ENCODE results near the gene DMRTC2. TPM values are rescaled to one million over a fixed set of nuclear protein-coding genes. Genes with fewer than 3 reads are reported as not detected.

DMRTC2 gene
- total and polyA plus RNA-seq, 8 donors: not detected

GRCh38 chr19:41801792-41802211, 43.0 kb upstream of the DMRTC2 start:
- intact Hi-C loops (cut with DNase I): no loop called here
- no peaks in the 10 kb centered on the region for H3K36me3 ChIP-seq
- H3K4me3 ChIP-seq: no peak overlapping the region
- no peaks in the 10 kb centered on the region for H3K4me1 ChIP-seq
- DNase-seq (no peak), ATAC-seq (peak in 2 of 4 donors; percentile 37 to 65), FAIRE-seq (no peak)
- H3K27me3 ChIP-seq: no peaks in the 10 kb centered on the region
- 61 to 62% methylated on average over 2 of the region's 2 CpGs for WGBS, 2 donors
- TF ChIP-seq, protein P1, sequence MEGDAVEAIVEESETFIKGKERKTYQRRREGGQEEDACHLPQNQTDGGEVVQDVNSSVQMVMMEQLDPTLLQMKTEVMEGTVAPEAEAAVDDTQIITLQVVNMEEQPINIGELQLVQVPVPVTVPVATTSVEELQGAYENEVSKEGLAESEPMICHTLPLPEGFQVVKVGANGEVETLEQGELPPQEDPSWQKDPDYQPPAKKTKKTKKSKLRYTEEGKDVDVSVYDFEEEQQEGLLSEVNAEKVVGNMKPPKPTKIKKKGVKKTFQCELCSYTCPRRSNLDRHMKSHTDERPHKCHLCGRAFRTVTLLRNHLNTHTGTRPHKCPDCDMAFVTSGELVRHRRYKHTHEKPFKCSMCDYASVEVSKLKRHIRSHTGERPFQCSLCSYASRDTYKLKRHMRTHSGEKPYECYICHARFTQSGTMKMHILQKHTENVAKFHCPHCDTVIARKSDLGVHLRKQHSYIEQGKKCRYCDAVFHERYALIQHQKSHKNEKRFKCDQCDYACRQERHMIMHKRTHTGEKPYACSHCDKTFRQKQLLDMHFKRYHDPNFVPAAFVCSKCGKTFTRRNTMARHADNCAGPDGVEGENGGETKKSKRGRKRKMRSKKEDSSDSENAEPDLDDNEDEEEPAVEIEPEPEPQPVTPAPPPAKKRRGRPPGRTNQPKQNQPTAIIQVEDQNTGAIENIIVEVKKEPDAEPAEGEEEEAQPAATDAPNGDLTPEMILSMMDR (IDR thresholded peaks at IDR 0.05): no peak
- H3K27ac ChIP-seq: peak overlapping the region in 2 of 4 donors; percentile 0 to 17
- no peaks in the 10 kb centered on the region for H3K9me3 ChIP-seq

DNA sequence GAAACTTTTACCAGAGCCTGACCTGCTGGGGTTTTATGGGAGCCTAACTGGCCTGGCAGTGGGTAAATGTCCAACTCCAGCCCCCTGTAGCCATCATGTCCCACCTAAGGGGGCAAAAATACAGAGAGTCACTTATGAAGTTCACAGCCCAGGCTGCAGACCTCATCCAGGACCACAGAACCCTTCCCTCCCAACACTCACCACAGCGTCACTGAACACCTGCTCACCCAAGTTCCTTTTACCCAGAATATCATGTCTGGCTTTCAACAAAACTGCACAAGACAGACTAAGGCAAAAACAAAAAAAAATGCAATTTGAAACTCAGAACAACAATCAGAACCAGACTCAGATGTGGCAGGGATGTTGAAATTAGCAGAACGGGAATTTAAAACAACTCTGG, 42.1 kb upstream of the DMRTC2 start:
- no peaks in the 10 kb centered on the region for H3K27me3 ChIP-seq
- TF ChIP-seq, protein P1 (IDR thresholded peaks at IDR 0.05): no peak
- H3K27ac ChIP-seq: no peak overlapping the region
- ATAC-seq: no peak
- FAIRE-seq: no peak
- H3K4me1 ChIP-seq: no peaks in the 10 kb centered on the region
- intact Hi-C loops (cut with DNase I): no loop called here
- H3K9me3 ChIP-seq: no peaks in the 10 kb centered on the region
- H3K4me3 ChIP-seq: no peak overlapping the region
- DNase-seq: no peak
- no peaks in the 10 kb centered on the region for H3K36me3 ChIP-seq
- 71 to 85% methylated on average over 2 of the region's 2 CpGs for WGBS, 2 donors

GRCh38 chr19:41804336-41804735, 40.5 kb upstream of the DMRTC2 start:
- TF ChIP-seq, protein P1 (IDR thresholded peaks at IDR 0.05): no peak
- FAIRE-seq (no peak), DNase-seq (no peak), ATAC-seq (no peak)
- intact Hi-C loops (cut with DNase I): no loop called here
- Histone ChIP-seq H3K4me3 (no peak overlapping the region), H3K27ac (no peak overlapping the region), H3K4me1 (no peaks in the 10 kb centered on the region), H3K36me3 (no peaks in the 10 kb centered on the region), H3K27me3 (no peaks in the 10 kb centered on the region), H3K9me3 (no peaks in the 10 kb centered on the region)
- 69 to 74% methylated on average over 3 of the region's 3 CpGs for WGBS, 2 donors

DNA sequence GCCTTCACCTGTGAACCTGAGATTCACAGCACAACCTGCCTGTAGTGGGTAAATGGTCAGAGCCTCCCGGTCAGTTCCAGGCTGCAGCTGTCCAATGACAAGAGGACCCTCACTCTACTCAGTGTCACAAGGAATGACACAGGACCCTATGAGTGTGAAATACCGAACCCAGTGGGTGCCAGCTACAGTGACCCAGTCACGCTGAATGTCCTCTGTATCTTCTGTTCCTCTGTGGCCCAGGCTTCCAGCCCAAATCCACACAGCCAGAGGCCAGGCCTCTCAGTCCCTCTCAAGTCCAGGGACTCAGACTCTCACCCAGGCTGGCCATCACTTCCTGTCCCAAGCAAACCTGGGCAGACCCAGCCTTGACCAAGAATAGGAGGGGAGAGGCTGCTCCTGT, 37.7 kb upstream of the DMRTC2 start:
- Histone ChIP-seq H3K4me1 (no peaks in the 10 kb centered on the region), H3K9me3 (no peaks in the 10 kb centered on the region), H3K4me3 (no peak overlapping the region), H3K27ac (no peak overlapping the region), H3K27me3 (no peaks in the 10 kb centered on the region), H3K36me3 (no peaks in the 10 kb centered on the region)
- DNase-seq: no peak
- intact Hi-C loops (cut with DNase I): no loop called here
- TF ChIP-seq, protein P1 (IDR thresholded peaks at IDR 0.05): no peak
- 69 to 85% methylated on average over 3 of the region's 3 CpGs for WGBS, 2 donors
- no peak for ATAC-seq
- FAIRE-seq: no peak

GRCh38 chr19:41808663-41809566, 35.9 kb upstream of the DMRTC2 start:
- no peaks in the 10 kb centered on the region for H3K4me1 ChIP-seq
- peak in 2 of 4 donors; percentile 51 to 65 for ATAC-seq
- intact Hi-C loops (cut with DNase I): no loop called here
- H3K9me3 ChIP-seq: no peaks in the 10 kb centered on the region
- no peak overlapping the region for H3K27ac ChIP-seq
- peak in 1 of 6 donors; percentile 38 for DNase-seq
- no peaks in the 10 kb centered on the region for H3K36me3 ChIP-seq
- no peaks in the 10 kb centered on the region for H3K27me3 ChIP-seq
- no peak for FAIRE-seq
- TF ChIP-seq, protein P1 (IDR thresholded peaks at IDR 0.05): no peak
- WGBS, 2 donors: 70 to 78% methylated on average over 16 of the region's 16 CpGs
- H3K4me3 ChIP-seq: no peak overlapping the region

All from pancreas (tissue), 10 donors.